EL (cell line): ENCODE results near the gene MBNL2.

Source experiments
- DNase-seq: peaks from one replicate; pipeline ENCODE4 v3.0.0-alpha.2; 2016

MBNL2 gene

GRCh38 chr13:97353927-97354675 lies 132.0 kb downstream of the MBNL2 start:
- peak; percentile 38 for DNase-seq

DNA sequence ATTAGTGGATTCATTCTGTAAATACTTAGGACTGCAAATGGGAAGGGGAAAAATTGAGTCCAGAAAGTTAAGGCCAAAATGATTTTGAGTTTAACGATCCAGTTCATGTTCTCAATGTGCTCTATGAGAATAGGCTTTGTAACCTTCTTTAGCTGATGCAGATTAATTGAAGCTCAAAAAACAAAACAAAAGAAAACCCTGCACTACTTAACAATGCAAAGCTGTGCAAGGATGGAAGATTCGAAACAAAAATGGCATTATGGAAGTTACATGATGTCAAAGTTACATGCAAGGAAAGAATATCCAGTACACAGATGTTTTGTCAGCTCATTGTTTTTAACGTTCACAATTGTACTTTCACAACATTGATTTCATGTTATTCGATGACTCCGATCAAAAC lies 132.7 kb downstream of the MBNL2 start:
- DNase-seq: no peak

DNA sequence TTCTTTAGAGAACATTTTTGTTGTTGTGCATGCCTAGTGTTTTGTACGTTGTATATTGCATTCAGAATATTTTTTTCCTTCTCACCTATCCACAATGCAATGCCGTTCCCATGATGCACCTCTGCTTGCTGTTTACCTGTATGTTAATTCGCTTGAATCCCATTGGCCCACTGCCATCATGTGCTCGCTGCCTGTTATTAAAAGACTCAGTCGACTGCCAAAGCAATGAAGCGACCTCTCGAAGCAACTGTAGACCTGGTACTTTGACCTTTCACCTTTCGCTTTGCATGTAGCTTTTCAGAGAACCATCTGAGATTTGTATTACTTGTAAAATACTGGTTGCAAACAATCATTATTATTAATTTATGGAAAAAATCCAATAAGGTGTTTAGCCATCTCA lies 134.5 kb downstream of the MBNL2 start:
- no peak for DNase-seq

DNA sequence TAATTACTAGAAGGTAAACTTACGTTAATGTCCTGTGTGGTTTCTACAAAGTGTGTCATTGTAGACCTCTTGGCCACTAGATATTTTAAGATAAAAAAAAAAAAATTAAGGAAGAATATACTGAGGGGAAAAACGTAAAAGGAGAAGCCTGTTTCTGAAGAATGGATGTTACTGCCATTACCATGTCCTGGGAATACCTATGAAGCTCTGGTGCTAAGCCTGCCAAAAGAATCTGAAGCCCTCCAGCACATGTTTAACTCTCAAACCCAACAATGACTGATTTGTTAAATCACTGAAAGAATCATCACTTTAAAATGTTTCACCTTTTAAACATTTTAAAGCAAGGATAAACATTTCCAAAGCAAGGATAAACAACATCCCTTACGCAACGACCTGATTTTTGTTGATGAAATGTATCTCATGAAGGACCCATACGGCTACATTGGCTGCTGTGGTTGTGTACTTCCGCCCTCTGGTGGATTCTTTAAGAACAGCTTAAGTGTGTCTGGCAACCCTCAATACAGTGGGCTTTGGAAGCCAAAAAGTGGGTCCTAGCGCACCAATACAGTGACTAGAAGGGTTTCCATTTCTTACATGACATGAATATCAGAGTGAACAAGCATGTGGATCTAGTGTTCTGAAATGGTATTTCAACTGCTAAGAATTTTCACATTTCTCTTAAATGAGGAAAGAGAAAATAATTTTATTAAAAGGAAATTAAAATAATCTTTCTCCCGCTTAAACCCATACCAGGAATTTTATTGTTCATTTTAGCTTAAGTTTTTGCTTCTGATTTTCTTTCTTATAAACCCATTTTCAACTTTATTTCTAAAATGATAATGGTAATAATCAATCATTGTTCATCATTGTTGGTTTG lies 137.3 kb downstream of the MBNL2 start:
- DNase-seq: peak; percentile 76

DNA sequence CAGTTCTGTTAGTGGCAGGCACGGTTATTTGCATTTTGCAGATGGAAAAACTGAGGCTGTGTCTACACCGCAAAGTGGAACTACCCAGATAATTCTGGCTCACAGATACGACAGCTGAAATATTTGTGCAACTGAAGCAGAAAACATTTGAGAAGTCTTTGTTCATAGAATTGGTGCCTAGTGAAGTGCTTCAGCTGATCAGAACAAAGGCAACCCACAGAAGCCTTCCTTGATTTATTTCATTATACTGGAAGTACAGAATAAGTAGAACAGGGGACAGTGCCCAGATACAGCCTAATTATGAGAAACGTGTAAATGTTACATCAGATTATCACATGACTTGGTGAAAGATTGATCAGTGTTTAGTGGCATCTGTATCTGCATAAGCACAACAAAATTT lies 138.5 kb downstream of the MBNL2 start:
- no peak for DNase-seq

DNA sequence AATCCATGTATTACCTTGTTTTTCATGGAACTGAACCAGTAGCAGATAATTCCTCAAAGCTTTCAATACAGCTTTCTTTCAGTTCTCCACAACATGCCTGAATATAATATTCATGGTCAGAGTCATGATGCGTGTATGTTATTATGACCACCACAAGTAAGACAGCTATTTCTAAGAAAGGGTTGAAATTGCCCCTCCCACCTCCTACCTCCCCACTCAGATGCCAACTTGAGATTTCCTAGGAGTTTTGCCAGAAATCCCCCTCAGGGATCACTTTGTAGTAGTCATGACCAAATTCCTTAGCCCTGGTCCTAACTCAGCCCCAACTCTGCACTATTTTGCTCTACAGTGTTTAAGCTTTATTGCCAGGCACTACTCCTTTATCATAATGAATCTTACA lies 141.9 kb downstream of the MBNL2 start:
- DNase-seq: peak; percentile 36

DNA sequence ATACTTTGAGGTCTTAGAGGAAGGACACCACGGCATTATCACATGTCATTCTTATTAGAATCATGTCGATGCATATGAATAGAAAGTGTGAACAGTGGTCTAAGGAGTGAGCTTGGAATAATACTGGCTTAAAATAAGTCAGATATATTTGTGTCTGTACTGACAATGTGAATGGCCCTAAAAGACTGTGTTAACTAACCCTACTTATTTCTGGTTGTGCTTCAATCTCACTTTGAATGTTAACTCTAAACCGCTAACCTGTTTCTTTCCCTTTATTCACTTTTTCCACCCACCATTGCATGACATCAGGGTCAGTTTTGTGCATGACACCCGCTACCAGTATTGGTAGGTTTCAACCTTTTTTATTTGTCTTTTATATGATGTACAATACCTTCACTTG lies 142.7 kb downstream of the MBNL2 start:
- DNase-seq: no peak

DNA sequence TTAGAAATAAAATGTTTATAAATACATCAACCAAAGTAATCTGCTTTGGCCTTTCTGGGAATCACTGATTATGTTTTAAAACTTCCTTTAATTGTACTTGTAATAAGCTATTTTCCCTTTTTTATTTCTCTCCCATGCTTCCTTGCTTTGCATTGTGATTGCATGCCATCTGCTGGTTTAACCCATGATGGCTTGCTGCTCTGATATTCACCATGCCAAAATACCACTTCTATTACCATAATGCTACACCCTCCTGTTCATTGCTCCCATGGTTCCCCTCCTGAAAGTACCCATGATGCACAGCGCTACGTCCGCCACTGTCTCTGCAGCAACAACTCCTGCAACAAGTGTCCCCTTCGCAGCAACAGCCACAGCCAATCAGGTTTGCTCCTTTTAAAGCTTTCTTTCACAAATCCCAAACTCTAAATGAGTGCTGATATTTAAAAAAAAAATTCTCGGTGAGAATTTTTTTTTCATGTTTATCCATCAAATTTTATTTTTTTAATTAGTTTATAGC lies 144.1 kb downstream of the MBNL2 start:
- no peak for DNase-seq

- peak; percentile 90 for DNase-seq
Observed at GRCh38 chr13:97367016-97367822, 145.1 kb downstream of the MBNL2 start.

DNA sequence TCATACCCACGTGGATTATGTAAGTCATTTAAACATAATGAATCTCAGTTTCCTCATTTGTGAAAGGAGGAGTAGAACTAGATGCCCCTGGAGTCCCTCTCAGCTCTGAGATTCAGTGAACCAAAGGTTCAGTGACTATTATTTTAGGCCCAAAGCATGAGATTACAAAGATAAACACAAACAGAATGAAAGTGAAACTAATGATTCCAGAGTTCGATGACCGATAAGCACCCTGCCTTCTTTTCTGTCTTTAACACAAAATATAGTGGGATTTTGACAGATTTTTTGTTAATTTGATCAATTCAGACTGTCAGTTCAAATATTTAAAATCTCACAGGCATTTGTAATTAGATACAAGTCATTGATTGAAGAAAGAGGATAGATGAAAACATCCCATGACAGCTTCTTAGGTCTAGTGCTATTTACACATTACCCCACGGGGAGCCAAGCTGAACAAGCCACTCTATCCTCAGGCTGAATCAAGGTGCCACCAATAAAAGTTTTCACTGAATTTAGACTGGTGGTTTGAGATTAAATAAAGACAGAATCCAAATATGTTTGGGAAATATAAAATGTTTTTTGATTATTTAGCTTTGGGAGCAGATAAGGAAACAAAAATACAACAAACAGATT lies 147.2 kb downstream of the MBNL2 start:
- peak; percentile 33 for DNase-seq

DNA sequence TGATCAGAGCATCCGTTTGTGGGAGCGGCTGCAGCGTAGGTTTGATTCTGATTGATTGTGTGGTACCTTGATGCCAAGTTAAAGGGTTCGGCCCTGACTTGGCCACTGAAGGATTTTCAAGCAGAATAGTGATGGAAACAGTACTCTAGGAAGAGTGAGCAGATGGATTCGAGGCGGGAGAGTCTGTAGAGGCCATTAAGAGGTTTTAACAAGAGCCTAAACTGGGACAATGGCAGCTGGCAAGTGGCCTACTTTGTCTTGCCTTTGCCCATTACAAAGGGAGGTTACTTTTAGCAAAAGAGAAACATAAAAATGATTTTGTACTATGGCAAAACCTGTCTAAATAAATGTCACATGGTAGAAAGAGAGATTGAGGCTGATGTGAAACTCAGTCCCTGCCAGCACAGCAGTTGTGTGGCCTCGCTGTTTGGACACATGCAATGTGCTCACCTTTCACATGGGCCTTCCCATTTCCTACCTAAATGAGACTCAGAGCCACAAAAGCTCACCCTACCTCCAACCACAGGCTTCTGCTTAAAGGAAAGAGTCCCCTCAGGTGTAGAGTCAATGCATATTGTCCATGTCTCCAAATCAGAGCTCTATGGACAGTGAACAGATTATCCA lies 149.5 kb downstream of the MBNL2 start:
- no peak for DNase-seq

- DNase-seq: no peak
Observed at GRCh38 chr13:97372936-97373335, 150.8 kb downstream of the MBNL2 start.

- DNase-seq: no peak
Observed at GRCh38 chr13:97373787-97374186, 151.7 kb downstream of the MBNL2 start.

GRCh38 chr13:97376981-97377380 lies 154.8 kb downstream of the MBNL2 start:
- no peak for DNase-seq

GRCh38 chr13:97379386-97379785 lies 157.3 kb downstream of the MBNL2 start:
- no peak for DNase-seq

- no peak for DNase-seq
Observed at GRCh38 chr13:97380696-97381095, 158.6 kb downstream of the MBNL2 start.

DNA sequence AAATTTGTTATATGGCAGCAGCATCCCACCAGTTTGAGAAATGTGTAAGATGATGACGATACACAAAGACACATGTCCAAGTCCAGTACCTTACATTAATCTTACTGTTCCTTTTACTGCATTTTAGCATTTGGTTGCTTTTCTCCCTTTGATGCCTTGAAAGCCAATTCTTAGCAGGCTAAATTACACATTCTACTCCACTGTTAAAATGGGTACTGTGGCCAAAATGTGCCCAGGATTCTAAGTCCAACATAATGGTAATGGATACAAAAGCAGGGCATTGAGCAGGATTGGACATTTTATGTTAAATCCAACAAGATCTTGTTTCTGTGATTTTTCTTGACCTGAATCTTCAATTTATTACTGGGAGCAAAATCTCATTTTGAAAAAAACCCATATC lies 159.1 kb downstream of the MBNL2 start:
- no peak for DNase-seq

DNA sequence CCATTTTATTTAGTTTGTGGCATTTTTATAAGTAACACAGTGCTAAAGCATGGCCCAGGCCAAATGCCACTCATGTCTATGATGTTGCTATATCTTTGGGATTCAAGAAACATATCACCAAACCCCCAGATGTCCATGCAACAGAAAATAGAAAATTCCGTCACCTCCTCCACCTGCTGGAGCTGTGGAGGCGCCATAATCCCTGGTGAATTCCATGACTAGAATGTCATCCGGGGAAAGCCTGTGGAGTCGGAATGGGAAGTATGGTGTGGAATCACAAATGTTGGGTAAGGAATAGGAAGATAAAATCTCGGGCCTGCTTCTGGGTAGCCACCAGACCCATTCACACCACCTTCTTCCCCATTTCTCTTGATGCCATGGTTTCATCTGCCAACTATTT lies 160.1 kb downstream of the MBNL2 start:
- no peak for DNase-seq

DNA sequence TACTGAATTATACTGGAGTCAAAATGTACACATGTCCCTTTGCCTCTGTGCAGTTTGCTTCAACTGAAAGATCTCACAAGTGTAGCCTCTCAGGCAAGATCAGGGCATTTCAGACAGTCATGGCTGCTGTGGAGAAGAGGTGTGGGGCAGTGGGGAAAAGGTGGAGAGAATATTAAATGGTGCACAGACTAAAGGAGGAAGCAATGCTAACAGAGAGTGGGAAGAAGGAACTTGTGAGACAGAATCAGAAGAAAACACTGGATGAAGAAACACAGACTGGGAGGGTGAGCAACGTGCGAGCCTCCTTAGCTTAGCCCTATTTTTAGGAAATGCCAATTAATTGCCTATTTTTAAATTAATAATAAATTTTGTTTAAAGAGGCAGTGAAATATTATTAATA lies 162.2 kb downstream of the MBNL2 start:
- no peak for DNase-seq

DNA sequence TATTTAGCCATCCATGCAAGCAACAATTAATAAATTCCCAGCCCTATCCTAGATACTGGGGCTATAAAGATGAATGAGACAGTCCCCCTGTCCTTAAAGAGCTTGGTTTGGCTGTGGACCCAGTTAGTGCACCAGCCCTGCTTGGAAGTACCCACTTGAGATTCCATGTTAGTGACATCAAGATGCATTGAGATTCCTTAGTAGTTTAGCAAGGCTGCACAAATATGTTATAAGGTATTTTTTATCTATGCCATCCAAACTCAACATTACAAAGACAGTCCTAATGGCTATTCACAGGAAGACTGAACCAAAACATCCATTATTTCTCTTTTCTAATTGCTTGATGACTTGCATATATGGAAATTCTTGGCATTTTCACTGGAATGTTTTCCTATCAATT lies 163.0 kb downstream of the MBNL2 start:
- peak; percentile 42 for DNase-seq

- no peak for DNase-seq
Observed at GRCh38 chr13:97385854-97386253, 163.7 kb downstream of the MBNL2 start.

DNA sequence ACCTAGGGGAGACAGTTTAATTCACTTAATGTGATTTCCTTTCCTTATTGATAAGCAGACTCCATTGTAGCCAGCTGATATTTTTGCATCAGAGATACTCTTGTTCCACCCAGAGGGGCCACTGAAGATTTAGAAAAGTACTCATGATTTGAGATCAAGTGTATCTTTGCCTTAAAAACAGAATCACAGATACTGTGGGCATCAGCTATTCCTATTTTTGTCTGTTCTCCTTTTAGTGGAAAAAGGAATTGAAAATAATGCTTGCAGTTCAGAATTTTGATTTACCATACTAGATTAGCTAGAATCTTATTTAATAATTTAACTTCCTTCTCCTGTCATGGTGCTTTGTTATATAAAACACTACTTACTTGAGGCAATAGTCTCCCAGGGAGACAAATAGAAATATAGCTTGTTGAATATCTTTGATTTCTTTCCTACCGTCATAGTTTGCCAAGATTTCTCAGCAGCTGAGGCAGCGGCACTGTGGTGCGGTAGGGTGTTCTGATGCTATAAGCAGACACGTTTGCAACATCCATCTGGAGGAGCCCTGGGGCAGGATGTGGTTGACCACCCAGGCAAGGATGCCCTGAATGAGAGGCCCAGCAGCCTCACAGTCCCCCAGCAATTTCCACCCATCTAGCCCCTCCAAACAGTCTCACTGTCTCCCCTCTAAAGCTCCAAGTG lies 164.8 kb downstream of the MBNL2 start:
- DNase-seq: no peak
